ENCODE measurements around the gene ESR2.

Gene ESR2

DNA sequence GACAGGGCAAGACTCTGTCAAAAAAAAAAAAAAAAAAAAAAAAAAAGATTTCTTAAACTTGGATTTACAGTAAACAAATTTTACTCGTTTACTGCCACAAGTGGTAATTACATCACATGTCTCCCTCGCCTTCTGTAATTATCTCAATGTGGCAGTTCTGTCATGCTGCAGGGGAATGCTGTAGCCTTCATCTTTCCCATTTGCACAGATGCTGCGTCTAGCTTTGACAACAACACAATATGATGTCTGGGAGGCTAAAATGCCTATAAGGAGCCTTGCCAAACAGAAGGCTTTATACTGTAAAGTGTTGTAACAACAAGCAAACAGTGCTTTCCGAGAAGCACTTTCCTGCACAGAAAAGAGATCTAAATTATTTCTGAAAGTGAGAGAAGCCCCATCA is 48.7 kb downstream of the ESR2 start:
- TF ChIP-seq, protein P1, sequence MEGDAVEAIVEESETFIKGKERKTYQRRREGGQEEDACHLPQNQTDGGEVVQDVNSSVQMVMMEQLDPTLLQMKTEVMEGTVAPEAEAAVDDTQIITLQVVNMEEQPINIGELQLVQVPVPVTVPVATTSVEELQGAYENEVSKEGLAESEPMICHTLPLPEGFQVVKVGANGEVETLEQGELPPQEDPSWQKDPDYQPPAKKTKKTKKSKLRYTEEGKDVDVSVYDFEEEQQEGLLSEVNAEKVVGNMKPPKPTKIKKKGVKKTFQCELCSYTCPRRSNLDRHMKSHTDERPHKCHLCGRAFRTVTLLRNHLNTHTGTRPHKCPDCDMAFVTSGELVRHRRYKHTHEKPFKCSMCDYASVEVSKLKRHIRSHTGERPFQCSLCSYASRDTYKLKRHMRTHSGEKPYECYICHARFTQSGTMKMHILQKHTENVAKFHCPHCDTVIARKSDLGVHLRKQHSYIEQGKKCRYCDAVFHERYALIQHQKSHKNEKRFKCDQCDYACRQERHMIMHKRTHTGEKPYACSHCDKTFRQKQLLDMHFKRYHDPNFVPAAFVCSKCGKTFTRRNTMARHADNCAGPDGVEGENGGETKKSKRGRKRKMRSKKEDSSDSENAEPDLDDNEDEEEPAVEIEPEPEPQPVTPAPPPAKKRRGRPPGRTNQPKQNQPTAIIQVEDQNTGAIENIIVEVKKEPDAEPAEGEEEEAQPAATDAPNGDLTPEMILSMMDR (IDR thresholded peaks at IDR 0.05): no peak
- Mint-ChIP-seq H3K9me3 (peaks cover 6% of the 10 kb centered on the region), H3K4me1 (no peaks in the 10 kb centered on the region), H3K4me3 (no peak overlapping the region), H3K27ac (no peak overlapping the region), H3K36me3 (ENCODE audit: low read depth) (no peaks in the 10 kb centered on the region), H3K27me3 (ENCODE audit: low read depth, poor library complexity) (no peaks in the 10 kb centered on the region)
- DNase-seq: no peak

DNA sequence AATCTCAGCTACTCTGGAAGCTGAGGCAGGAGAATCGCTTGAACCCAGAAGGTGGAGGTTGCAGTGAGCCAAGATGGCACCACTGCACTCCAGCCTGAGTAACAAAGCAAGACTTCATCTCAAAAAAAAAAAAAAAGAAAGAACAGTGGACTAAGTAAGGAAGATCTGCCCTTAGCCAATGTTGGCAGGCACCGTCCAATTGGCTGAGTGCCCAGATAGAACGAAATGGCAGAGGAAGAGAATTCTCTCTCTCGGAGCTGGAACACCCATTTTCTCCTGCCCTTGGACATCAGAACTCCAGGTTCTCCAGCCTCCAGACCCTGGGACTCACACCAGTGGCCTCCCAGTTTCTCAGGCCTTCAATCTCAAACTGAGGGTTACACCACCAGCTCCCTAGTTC is 49.9 kb downstream of the ESR2 start:
- Mint-ChIP-seq H3K4me3 (no peak overlapping the region), H3K4me1 (no peaks in the 10 kb centered on the region), H3K36me3 (ENCODE audit: low read depth) (no peaks in the 10 kb centered on the region), H3K9me3 (peaks cover 6% of the 10 kb centered on the region), H3K27ac (no peak overlapping the region), H3K27me3 (ENCODE audit: low read depth, poor library complexity) (no peaks in the 10 kb centered on the region)
- TF ChIP-seq, protein P1 (IDR thresholded peaks at IDR 0.05): no peak
- DNase-seq: no peak

GRCh38 chr14:64238631-64239030 is 55.5 kb downstream of the ESR2 start:
- Mint-ChIP-seq H3K27me3 (ENCODE audit: low read depth, poor library complexity) (no peaks in the 10 kb centered on the region), H3K36me3 (ENCODE audit: low read depth) (no peaks in the 10 kb centered on the region), H3K27ac (no peak overlapping the region), H3K4me3 (no peak overlapping the region), H3K9me3 (peaks cover 6% of the 10 kb centered on the region), H3K4me1 (peaks cover 10% of the 10 kb centered on the region)
- no peak for DNase-seq
- TF ChIP-seq, protein P1 (IDR thresholded peaks at IDR 0.05): no peak

- Mint-ChIP-seq H3K9me3 (peaks cover 6% of the 10 kb centered on the region), H3K27me3 (ENCODE audit: low read depth, poor library complexity) (no peaks in the 10 kb centered on the region), H3K27ac (no peak overlapping the region), H3K4me3 (no peak overlapping the region), H3K36me3 (ENCODE audit: low read depth) (no peaks in the 10 kb centered on the region), H3K4me1 (peaks cover 10% of the 10 kb centered on the region)
- TF ChIP-seq, protein P1 (IDR thresholded peaks at IDR 0.05): no peak
- no peak for DNase-seq
Observed at GRCh38 chr14:64238049-64238448, 56.1 kb downstream of the ESR2 start.

DNA sequence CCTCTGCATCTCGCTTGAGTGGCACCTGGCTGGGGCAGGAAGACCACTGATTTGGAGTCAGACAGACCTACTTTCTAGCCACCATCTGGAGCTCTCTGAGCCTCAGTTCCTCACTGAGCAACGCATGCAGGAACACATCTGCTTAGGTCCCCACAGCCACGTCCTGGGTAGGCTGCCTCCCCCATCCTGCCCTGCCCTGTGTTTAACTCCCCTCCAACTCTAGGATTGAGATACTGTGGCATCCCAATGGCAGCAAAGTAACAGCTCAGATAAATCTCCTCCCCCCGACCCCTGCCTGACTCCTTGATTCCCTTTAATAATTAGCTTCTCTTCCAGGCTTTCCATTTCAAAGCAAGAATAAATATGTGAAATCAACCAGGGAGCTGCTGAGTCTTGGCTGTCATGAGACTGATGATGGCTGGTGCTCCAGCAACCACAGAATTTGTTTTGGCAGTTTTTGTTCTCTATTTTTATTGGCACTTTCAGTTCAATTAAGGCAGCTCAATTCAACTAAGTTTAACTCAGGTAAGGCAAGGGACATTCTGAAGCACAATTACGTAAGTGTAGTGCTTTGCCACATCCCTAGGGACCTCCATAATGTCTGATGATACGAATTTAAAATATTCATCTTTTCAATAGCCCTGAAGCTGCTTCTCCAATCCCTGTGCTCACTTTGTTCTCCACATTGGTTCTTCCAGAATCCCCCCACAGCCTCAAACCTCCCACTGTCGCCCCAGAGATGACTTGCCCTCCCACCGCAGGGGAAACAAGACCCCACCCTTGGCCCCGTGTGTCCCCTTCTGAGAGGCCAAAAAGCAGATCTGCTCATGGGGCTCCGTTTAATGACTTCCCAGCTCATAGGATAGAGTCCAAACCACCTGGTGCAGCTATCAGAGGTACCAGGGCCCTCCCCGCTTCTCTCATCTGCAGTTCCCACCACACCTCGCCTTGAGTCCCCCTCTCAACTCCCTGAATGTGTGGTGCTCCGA is 58.2 kb downstream of the ESR2 start:
- no peaks in the 10 kb centered on the region for H3K9me3 Mint-ChIP-seq
- TF ChIP-seq, protein P1 (IDR thresholded peaks at IDR 0.05): no peak
- DNase-seq: no peak
- no peak overlapping the region for H3K27ac Mint-ChIP-seq
- H3K27me3 Mint-ChIP-seq (ENCODE audit: low read depth, poor library complexity): no peaks in the 10 kb centered on the region
- H3K4me3 Mint-ChIP-seq: no peak overlapping the region
- peaks cover 10% of the 10 kb centered on the region for H3K4me1 Mint-ChIP-seq
- peaks cover 17% of the 10 kb centered on the region for H3K36me3 Mint-ChIP-seq (ENCODE audit: low read depth)

Measured in nephron progenitor cell (in vitro differentiated cells).